Neural cell (in vitro differentiated cells): ENCODE measurements around the gene GMIP.

Source experiments
- SMC3 ChIP-seq: fragments of 450-650 bp; conservative IDR thresholded peaks from 2 replicates; pipeline ENCODE4 v1.6.1; 2014; ENCODE audit warnings: antibody characterized with exemption, mild to moderate bottlenecking, moderate library complexity; ENCODE audit not compliant: poor library complexity
- TF ChIP-seq, protein P1 (sequence below): fragments of 450-650 bp; IDR thresholded peaks from 2 replicates; pipeline ENCODE4 v1.5.1; 2014; ENCODE audit warnings: antibody characterized with exemption, mild to moderate bottlenecking, moderate library complexity; ENCODE audit not compliant: poor library complexity, severe bottlenecking

DNA sequence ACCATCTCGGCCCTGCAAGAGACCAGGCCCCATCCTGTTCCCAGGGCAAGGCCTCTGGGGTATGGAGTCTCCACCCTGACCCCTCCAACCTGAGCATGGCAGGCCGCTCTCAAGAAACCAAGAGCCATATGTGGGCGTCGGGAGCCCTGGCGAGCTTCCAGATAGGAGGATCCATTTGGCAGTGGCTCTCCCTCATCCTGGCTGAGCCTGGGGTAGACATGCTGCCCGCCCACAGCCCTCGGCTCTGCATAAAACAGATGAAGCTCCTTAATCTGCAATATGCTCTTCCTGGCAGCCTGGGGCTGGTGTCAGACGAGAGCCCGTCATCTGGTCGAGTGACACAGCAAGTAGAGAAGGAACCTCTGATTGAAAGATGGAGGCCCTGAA, 13.9 kb upstream of the GMIP start:
- TF ChIP-seq, protein P1, sequence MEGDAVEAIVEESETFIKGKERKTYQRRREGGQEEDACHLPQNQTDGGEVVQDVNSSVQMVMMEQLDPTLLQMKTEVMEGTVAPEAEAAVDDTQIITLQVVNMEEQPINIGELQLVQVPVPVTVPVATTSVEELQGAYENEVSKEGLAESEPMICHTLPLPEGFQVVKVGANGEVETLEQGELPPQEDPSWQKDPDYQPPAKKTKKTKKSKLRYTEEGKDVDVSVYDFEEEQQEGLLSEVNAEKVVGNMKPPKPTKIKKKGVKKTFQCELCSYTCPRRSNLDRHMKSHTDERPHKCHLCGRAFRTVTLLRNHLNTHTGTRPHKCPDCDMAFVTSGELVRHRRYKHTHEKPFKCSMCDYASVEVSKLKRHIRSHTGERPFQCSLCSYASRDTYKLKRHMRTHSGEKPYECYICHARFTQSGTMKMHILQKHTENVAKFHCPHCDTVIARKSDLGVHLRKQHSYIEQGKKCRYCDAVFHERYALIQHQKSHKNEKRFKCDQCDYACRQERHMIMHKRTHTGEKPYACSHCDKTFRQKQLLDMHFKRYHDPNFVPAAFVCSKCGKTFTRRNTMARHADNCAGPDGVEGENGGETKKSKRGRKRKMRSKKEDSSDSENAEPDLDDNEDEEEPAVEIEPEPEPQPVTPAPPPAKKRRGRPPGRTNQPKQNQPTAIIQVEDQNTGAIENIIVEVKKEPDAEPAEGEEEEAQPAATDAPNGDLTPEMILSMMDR, result no peak
- no peak for TF ChIP-seq SMC3
